ENCODE results near the gene SNAPC5.
"Not testable (repeated sequence)": the region's sequence is repeated elsewhere in the genome, so short reads cannot be mapped to it uniquely, and the experiment has no call there.

DNA sequence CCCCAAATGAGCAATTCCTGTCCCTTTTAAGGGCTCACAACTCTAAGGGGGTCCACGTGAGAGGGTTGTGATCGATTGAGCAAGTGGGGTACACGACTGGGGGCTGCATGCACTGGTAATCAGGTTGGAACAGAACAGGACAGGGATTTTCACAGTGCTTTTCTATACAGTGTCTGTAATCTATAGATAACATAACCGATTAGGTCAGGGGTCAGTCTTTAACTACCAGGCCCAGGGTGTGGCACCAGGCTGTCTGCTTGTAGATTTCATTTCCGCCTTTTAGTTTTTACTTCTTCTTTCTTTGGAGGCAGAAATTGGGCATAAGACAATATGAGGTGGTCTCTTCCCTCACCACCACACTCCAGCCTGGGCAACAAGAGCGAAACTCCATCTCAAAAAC is 32.3 kb downstream of the SNAPC5 start:
- TF ChIP-seq, protein P1, sequence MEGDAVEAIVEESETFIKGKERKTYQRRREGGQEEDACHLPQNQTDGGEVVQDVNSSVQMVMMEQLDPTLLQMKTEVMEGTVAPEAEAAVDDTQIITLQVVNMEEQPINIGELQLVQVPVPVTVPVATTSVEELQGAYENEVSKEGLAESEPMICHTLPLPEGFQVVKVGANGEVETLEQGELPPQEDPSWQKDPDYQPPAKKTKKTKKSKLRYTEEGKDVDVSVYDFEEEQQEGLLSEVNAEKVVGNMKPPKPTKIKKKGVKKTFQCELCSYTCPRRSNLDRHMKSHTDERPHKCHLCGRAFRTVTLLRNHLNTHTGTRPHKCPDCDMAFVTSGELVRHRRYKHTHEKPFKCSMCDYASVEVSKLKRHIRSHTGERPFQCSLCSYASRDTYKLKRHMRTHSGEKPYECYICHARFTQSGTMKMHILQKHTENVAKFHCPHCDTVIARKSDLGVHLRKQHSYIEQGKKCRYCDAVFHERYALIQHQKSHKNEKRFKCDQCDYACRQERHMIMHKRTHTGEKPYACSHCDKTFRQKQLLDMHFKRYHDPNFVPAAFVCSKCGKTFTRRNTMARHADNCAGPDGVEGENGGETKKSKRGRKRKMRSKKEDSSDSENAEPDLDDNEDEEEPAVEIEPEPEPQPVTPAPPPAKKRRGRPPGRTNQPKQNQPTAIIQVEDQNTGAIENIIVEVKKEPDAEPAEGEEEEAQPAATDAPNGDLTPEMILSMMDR (IDR thresholded peaks at IDR 0.05), result not testable (repeated sequence)
- not testable (repeated sequence) for TF ChIP-seq POLR2A (IDR thresholded peaks at IDR 0.05); POLR2AphosphoS5 (IDR thresholded peaks at IDR 0.05); EP300 (IDR thresholded peaks at IDR 0.05; ENCODE audit: low read depth)
